HAP-1 (cell line): ENCODE results near the gene RFLNA.

ENCODE experiments used
- DNase-seq, 2 experiments: peaks; one replicate each; pipeline ENCODE4 v3.0.0-alpha.2; 2016 to 2020; ENCODE audit warnings: low spot score in 2 of 2
- H3K27me3 ChIP-seq: fragments of 250-450 bp; sonication (Bioruptor Pico); 2 replicates; pipeline ENCODE4 v1.5.1; 2020; ENCODE audit warnings: low read depth, mild to moderate bottlenecking, moderate library complexity
- H3K36me3 ChIP-seq: fragments of 250-450 bp; sonication (Bioruptor Pico); replicated peaks from 2 replicates; pipeline ENCODE4 v1.5.1; 2020; ENCODE audit warnings: mild to moderate bottlenecking
- H3K4me1 ChIP-seq: fragments of 250-450 bp; sonication (Bioruptor Pico); 2 replicates; pipeline ENCODE4 v1.5.1; 2020; ENCODE audit warnings: mild to moderate bottlenecking
- H3K4me3 ChIP-seq: fragments of 250-450 bp; sonication (Bioruptor Pico); 2 replicates; pipeline ENCODE4 v1.5.1; 2020; ENCODE audit warnings: mild to moderate bottlenecking, moderate library complexity
- H3K9me3 ChIP-seq: fragments of 250-450 bp; sonication (Bioruptor Pico); 2 replicates; pipeline ENCODE4 v1.5.1; 2020; ENCODE audit warnings: mild to moderate bottlenecking, moderate library complexity
- in situ Hi-C: fragments of 300-500 bp; cut with MboI; formaldehyde crosslinking; loops from 3 replicates; pipeline ENCODE4 v1.14.3; 2020; ENCODE audit warnings: low sequenced_read_pairs, inconsistent platforms, mixed read lengths

RFLNA gene

DNA sequence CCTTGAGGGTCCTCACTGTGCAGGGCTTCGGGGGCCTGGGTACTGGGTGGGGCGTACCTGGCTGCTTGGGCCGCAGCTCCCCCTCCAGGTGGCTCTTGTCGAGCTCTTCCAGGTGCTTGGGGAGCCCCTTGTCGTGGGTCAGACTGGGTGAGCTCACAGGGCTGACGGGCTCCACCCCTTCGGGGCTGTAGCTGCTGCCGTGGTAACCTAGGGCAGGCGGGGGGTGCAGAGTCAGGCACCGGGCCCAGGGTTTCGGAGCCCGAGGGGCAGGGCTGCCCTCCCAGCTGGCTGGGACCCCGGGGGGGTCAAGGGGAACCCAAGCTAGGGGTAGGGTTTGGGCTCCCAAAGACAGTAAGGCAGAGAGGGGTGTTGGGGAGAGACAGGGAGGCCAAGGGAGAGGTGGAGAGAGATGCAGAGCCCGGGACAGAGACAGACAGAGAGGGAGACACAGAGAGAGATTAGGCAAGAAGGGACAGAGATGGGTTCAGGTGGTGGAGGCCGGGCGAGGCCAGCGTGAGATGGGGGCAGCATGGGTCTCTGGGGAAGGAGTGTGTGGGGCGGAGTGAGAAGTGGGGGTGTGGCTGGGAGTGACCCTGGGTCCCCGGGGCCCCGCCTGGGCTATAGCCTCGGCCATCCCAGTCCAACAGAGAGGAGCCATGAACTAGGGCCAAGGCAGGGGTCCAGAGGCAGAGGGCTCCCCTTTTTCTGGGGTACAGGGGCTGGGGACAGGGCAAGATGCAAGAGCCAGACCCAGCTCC, 40.7 kb downstream of the RFLNA start:
- no peak for DNase-seq
- in situ Hi-C loops: loop anchor here (10.0 kb wide), 1 partner anchor 429 kb away; no protein-coding TSS in a partner anchor
- Histone ChIP-seq H3K4me3 (no peak overlapping the region), H3K27me3 (no peaks in the 10 kb centered on the region), H3K4me1 (no peaks in the 10 kb centered on the region), H3K36me3 (peaks cover 37% of the 10 kb centered on the region), H3K9me3 (no peaks in the 10 kb centered on the region)

DNA sequence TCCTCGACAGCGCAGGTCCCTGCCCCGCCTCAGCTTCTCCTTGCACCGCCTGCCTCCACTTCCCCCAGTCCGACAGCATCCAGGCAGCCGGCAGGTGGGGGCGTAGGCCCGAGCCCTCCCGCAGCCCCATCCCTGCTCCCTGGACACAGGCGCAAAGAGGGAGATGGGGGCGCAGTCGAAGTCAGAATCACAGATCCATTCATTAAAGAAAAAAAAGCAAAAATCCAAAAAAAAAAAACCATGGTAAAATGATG, 41.2 kb downstream of the RFLNA start:
- Histone ChIP-seq H3K27me3 (no peaks in the 10 kb centered on the region), H3K4me1 (no peaks in the 10 kb centered on the region), H3K4me3 (no peak overlapping the region), H3K9me3 (no peaks in the 10 kb centered on the region), H3K36me3 (peaks cover 36% of the 10 kb centered on the region)
- no peak for DNase-seq
- in situ Hi-C loops: loop anchor here (10.0 kb wide), 1 partner anchor 429 kb away; no protein-coding TSS in a partner anchor

DNA sequence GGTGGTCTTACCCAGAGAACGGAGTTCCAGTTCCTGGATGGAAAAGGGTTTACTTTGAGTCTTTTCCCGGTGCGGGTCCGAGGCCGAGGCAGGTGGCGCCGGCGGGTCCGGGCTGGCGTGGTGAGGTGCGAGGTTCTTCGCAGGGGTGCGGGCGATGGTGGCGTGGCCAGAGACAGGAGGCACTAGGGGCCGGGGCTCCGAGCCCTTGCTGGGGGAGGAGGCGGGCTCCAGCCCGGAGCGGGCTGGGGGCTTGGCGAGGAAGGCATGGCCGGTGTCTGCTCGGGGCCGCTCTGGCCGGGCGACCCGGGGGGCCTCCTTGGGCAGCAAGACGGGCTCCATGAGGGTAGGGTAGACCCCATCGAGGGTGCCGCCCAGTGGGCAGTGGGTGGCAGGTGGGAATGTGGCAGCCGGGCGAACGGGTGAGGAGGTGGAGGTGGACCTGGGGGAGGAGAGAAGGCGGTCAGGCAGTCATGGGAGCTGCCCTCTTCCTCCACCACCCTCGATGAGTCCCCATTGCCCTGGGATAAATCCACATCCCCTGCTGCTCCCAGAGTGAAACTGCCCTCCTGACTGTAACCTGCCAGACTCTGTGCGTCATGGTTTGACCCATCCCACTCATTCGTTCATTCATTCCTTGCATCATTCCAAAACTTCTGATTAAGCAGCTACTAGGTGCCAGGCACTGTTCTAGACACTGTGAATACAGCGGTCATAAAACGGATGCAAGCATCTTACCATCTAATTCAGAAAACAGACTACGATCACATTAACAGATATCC, 42.0 kb downstream of the RFLNA start:
- H3K36me3 ChIP-seq: peaks cover 37% of the 10 kb centered on the region
- H3K4me3 ChIP-seq: no peak overlapping the region
- in situ Hi-C loops: loop anchor here (10.0 kb wide), 1 partner anchor 428 kb away; no protein-coding TSS in a partner anchor
- H3K27me3 ChIP-seq: no peaks in the 10 kb centered on the region
- H3K4me1 ChIP-seq: no peaks in the 10 kb centered on the region
- no peaks in the 10 kb centered on the region for H3K9me3 ChIP-seq
- DNase-seq: no peak

- H3K36me3 ChIP-seq: peaks cover 30% of the 10 kb centered on the region
- no peak overlapping the region for H3K4me3 ChIP-seq
- no peaks in the 10 kb centered on the region for H3K4me1 ChIP-seq
- in situ Hi-C loops: loop anchor here (10.0 kb wide), 1 partner anchor 427 kb away; no protein-coding TSS in a partner anchor
- no peaks in the 10 kb centered on the region for H3K9me3 ChIP-seq
- no peaks in the 10 kb centered on the region for H3K27me3 ChIP-seq
- DNase-seq: no peak
These were observed 42.7 kb downstream of the RFLNA start for GRCh38 chr12:124337622-124338021.

DNA sequence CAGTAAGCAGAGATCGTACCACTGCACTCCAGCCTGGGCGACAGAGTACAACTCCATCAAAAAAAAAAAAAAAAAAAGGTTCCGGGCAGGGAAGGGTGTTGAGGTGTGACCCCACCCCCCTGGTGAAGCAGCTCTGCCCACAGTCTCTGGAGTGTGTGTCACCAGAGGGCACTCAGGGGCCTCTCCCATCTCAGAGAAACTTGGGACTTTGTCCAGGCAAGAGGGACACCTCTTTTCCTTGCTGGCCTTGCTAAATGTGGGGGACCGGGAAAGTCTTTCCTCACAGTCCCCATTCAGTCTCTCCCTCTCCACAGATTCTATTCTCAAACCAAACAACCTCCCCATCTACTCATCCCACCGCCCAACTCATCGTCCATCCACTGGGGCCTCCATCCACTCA, 43.6 kb downstream of the RFLNA start:
- no peak for DNase-seq
- Histone ChIP-seq H3K9me3 (no peaks in the 10 kb centered on the region), H3K4me3 (no peak overlapping the region), H3K27me3 (no peaks in the 10 kb centered on the region), H3K4me1 (no peaks in the 10 kb centered on the region), H3K36me3 (peaks cover 32% of the 10 kb centered on the region)
- in situ Hi-C loops: loop anchor here (10.0 kb wide), 1 partner anchor 426 kb away; no protein-coding TSS in a partner anchor

DNA sequence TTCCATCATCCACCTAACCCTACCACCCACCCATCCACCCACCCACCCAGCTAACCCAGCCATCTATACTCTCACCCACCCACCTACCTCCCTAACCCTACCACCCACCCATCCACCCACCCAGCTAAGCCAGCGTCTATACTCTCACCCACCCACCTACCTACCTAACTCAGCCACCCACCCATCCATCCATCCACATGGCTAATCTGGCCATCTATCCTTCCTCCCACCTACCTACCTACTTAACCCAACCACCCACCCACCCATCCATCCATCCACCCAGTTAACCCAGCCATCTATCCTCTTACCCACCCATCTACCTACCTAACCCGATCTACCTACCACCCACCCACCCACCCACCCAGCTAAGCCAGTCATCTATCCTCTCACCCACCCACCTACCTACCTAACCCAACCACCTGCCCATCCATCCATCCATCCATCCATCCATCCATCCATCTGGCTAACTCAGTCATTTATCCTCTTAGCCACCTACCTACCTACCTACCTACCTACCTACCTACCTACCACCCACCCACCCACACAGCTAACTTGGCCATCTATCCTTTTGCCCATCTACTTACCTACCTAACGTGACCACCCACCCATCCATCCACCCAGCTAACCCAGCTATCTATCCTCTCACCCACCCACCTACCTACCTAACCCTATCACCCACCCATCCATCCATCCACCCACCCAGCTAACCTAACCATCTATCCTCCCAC, 44.1 kb downstream of the RFLNA start:
- no peaks in the 10 kb centered on the region for H3K4me1 ChIP-seq
- DNase-seq: no peak
- no peaks in the 10 kb centered on the region for H3K27me3 ChIP-seq
- in situ Hi-C loops: loop anchor here (10.0 kb wide), 1 partner anchor 426 kb away; no protein-coding TSS in a partner anchor
- H3K9me3 ChIP-seq: no peaks in the 10 kb centered on the region
- peaks cover 34% of the 10 kb centered on the region for H3K36me3 ChIP-seq
- no peak overlapping the region for H3K4me3 ChIP-seq

GRCh38 chr12:124340080-124340900, 45.4 kb downstream of the RFLNA start:
- Histone ChIP-seq H3K36me3 (peaks cover 33% of the 10 kb centered on the region), H3K4me1 (no peaks in the 10 kb centered on the region), H3K27me3 (no peaks in the 10 kb centered on the region), H3K9me3 (no peaks in the 10 kb centered on the region), H3K4me3 (no peak overlapping the region)
- DNase-seq: no peak
- in situ Hi-C loops: no loop called here

GRCh38 chr12:124341645-124342069, 46.8 kb downstream of the RFLNA start:
- H3K36me3 ChIP-seq: peaks cover 37% of the 10 kb centered on the region
- DNase-seq: no peak
- in situ Hi-C loops: no loop called here

GRCh38 chr12:124344022-124344421, 49.1 kb downstream of the RFLNA start:
- DNase-seq: no peak
- Histone ChIP-seq H3K4me3 (no peak overlapping the region), H3K4me1 (no peaks in the 10 kb centered on the region), H3K36me3 (peaks cover 46% of the 10 kb centered on the region), H3K27me3 (no peaks in the 10 kb centered on the region), H3K9me3 (no peaks in the 10 kb centered on the region)
- in situ Hi-C loops: no loop called here

More at GRCh38 chr12:124341645-124342069, 46.8 kb downstream of the RFLNA start:
- Histone ChIP-seq H3K4me1 (no peaks in the 10 kb centered on the region), H3K27me3 (no peaks in the 10 kb centered on the region), H3K9me3 (no peaks in the 10 kb centered on the region), H3K4me3 (no peak overlapping the region)

DNA sequence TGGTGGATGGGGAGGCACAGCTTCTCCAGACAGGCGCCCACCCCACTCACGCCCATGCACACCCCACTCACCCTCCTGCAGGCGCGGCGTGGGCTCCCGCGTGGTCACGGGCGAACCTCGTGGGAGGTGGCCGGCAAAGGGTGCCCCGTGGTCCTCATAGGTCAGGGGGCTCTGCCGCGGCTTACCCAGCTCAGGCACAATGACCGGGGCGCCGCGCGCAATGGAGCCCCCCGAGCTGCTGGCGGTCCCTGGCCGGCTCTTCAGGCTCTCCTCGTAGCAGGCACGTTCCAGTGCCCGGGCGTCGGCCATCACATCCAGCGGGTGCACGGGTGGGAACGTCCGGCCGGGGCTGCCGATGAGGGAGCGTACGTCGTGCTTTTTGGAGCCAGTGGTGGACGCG, 49.6 kb downstream of the RFLNA start:
- DNase-seq: no peak
- Histone ChIP-seq H3K4me1 (no peaks in the 10 kb centered on the region), H3K9me3 (no peaks in the 10 kb centered on the region), H3K4me3 (no peak overlapping the region), H3K27me3 (no peaks in the 10 kb centered on the region), H3K36me3 (peaks cover 46% of the 10 kb centered on the region)
- in situ Hi-C loops: no loop called here

- peaks cover 49% of the 10 kb centered on the region for H3K36me3 ChIP-seq
- H3K4me3 ChIP-seq: no peak overlapping the region
- no peaks in the 10 kb centered on the region for H3K27me3 ChIP-seq
- no peaks in the 10 kb centered on the region for H3K4me1 ChIP-seq
- no peaks in the 10 kb centered on the region for H3K9me3 ChIP-seq
- in situ Hi-C loops: no loop called here
- DNase-seq: no peak
These were observed 50.9 kb downstream of the RFLNA start for GRCh38 chr12:124345795-124346194.

- H3K4me3 ChIP-seq: no peak overlapping the region
- H3K36me3 ChIP-seq: peaks cover 48% of the 10 kb centered on the region
- no peaks in the 10 kb centered on the region for H3K27me3 ChIP-seq
- in situ Hi-C loops: no loop called here
- DNase-seq: no peak
- no peaks in the 10 kb centered on the region for H3K4me1 ChIP-seq
- no peaks in the 10 kb centered on the region for H3K9me3 ChIP-seq
These were observed 51.7 kb downstream of the RFLNA start for GRCh38 chr12:124346425-124347168.
